Skin of body (tissue), 2 donors: ENCODE measurements around the gene LY86. TPM values are rescaled to one million over a fixed set of nuclear protein-coding genes. Genes with fewer than 3 reads are reported as not detected.
"Not testable (repeated sequence)": the region's sequence is repeated elsewhere in the genome, so short reads cannot be mapped to it uniquely, and the experiment has no call there.

Experiments
- DNase-seq: peaks from one replicate; lab custom pipeline; 2025; lab: John Stamatoyannopoulos, UW
- total RNA-seq: library from RNA; depleted of rRNA; stranded (reverse); fragments of >200 nt; gene quantifications from one replicate; pipeline ENCODE4 v1.2.3, GENCODE V29; 2014

Gene LY86
- total RNA-seq, 1 donor from 2014 or later: 3.7 TPM

- DNase-seq: no peak
Observed at GRCh38 chr6:6652932-6653331, 64.4 kb downstream of the LY86 start.

- peak; percentile 87 for DNase-seq
Observed at GRCh38 chr6:6654599-6655575, 66.4 kb downstream of the LY86 start.

- no peak for DNase-seq
Observed at GRCh38 chr6:6655805-6656251, 67.3 kb downstream of the LY86 start.

DNA sequence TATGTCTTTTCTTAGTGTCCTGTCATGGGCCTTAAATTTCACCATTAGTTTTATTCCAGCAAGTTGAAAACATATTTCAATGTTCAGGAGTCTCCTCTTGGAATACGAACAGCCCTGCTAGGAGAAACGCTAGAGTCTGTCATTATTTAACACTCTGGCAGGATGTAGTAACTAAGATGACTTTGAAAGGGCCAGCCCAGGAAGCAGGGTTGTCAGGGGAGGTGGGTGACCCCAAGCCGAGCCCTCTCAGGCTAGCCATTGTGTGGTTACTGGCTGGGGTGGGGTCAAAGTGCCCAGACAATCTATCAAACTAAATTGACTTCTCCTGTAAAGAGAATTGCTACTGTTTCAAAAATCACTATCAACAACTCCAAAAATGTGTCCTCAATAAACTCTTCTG is 67.8 kb downstream of the LY86 start:
- no peak for DNase-seq

DNA sequence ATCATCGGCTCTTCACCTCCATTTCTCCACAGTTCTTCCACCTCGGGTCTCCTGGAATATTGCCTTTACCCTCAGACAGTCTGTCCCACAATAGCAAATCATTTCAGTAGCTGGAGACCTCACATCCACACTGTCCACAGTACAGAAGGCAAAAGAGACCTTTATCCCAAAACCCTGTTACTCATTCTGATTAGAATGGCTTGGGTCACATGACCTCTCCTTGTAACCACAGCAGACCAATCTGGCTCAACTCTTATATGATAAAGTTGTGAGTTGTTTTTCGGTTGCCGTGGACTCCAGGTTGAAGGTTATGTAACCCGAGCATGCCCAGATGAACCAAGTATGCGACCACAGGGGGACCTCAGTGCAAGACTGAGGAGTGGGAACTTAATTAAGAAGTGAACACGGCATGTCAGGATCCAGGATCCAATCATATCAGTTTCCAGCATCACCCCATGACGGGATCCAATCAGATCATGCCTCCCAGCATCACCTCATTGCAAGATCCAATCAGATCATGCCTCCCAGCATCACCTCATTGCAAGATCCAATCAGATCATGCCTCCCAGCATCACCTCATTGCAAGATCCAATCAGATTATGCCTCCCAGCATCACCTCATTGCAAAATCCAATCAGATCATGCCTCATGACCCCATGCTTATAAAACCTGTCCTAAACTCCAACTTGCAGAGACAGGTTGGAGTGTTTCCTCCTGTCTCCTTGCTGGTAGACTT is 68.7 kb downstream of the LY86 start:
- no peak for DNase-seq

GRCh38 chr6:6657820-6658217 is 69.3 kb downstream of the LY86 start:
- no peak for DNase-seq

DNA sequence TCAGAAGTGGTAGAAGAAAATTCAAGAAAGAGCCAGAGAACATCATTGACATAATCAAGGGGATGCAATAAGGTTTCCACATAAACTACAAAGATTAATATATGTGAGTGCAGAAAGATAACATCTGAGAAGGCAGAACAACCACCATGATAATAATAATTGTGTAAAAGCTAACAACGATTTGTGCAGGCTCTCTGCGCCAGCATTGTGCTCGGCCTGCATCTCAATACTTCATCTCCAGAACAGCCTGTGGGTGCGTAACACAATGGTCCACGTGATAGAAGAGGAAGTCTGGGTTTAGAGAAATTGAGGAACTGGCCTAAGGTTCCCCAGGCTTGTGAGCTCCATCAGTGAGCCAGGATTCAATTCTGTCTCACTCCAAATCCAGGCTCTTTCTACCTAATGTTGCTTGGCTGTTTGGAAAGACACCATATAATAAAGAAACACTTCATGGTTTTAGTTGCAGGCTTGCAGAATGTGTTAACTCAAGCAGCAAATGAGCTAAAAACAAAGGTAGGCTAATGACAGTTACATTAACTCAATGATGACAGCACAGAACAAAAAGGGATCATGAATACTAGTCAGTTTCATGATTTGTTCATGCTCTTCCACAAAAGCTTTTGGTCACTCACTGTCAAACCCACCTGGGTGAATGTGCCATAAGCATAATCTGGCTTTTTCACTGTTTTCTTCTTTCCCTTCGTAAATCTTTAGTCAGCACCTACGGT is 71.2 kb downstream of the LY86 start:
- no peak for DNase-seq

- no peak for DNase-seq
Observed at GRCh38 chr6:6660339-6661045, 72.0 kb downstream of the LY86 start.

DNA sequence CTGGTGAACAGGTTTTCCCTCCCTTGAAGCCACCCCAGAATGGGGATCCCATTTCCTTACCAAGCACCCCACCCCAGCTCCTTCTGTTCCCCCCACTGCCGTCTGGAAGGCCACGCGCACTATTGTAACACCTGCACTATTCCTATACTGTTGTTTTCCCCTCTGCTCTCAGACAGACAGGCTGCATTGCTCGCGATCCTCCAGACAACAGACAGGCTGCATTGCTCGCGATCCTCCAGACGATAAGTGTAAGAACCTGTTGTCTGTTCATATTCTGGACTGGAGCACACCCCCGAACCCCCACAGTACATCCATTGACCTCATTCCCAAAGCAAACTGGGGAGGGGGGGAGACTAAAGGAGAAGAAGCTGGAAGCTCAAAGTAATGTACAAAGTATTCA is 72.7 kb downstream of the LY86 start:
- no peak for DNase-seq

DNA sequence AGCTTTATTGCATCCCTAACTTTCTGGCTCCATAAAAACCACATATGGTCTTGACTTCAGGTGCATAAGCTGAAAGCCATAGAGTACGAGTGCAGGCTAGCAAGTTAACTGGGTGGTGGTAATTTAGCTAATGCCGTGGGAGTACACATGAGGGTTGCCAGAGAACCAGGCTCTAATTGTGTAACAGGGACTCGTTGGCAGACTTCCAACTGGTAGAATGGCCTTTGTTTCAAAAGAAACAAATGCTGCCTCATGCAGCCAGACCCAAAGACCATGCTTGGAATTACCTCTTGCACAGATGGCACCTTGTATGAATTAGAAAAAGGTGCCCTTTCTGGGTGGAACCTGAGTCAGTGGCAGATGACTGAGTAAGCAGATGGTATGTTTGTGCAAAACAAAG is 73.2 kb downstream of the LY86 start:
- no peak for DNase-seq

DNA sequence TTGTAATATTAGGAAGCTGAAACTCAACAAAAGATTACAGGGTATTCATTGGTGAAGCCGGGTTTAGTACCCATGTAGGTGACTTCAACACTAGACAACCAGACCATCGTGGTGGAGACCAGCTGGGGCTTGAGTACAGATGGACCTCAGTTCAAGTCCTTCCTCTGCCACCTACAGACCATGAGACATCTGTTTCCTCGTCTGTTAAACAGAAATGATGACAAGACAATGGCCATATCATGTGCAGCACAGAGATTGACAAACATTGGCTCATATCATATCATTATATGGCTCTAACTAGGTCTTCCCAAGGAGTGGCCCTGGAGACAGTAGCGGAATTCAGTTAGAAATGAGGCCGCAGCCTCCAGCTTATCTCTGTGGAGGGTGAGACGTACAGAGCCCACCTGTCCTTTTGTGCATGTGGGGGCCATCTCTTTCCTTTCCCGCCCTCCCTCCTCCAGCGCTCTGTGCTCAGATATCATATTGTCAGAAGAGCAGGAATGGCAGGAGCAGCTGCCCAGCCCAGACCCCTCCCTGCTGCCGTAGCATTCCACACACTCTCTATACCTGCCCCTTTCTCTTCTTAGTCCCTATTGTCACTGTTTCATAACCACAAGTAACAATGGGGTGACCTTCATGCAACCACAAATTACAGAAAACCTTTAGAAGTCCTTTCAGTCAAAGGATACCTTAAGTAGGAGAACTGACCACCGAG is 75.1 kb downstream of the LY86 start:
- DNase-seq: no peak

DNA sequence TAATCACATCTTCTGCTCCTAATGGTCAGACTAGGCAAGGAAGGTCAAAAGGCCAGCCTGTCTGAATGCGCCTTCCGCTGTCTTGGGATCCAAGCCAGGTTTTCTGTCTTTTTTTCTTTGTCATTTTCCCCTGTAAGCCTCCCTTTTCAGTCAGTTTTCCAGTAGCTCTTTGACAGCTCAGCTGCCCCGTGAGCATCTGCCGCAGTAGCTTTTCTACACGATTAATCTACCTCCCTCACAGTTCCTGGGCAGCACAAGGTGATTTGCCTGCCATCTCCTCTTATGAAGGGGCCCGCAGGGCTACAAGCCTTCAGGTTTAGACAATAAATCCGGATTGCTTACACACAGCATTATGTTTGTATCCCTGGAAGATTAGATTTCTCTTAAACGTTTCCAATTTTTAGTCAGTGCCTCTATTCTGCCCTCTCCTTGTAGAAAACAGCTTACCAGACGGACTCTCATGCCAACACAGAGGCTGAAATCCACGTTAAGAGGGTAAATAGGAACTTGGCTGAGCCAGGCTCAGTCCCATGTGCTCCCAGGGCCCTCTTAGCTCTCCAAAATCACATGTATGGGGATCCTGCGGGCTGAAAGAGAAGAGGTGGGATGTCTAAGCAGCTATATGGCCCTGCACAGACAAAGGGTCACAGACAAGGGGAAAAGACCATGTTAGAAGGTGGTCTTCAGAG is 77.2 kb downstream of the LY86 start:
- DNase-seq: no peak

DNA sequence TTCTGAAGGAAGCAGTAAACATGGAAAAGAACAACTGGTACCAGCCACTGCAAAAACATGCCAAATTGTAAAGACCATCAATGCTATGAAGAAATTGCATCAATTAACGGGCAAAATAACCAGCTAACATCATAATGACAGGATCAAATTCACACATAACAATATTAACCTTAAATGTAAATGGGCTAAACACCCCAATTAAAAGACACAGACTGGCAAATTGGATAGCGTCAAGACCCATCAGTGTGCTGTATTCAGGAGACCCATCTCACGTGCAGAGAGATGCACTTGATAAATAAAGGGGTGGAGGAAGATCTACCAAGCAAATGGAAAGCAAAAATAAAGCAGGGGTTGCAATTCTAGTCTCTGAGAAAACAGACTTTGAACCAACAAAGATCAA is 81.6 kb downstream of the LY86 start:
- not testable (repeated sequence) for DNase-seq

- DNase-seq: no peak
Observed at GRCh38 chr6:6674872-6675271, 86.4 kb downstream of the LY86 start.

DNA sequence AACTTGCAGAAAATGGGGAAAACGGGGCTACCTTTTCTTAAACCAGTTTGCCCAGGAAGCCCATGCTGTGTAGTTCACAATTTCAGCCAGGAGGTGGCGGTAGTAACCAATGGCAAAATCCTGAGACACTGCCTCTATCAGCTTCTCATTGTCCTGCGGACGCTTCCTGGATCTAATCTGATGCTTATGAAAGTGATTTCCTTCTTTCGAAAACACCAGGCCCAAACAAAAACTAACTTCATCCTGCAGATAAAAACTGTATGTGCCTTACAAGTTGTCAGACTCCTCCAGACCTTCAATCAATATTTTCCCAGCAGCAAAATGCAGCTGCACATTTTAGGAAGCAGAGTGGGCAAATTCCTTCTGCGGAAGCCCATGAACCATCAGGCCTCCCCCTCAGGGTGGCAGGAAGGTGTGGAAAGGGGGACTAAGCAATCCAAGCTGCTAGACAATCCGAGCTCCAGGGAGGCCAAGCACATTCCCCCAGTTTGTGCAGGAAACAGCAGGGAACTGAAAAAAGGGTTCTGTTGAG is 88.5 kb downstream of the LY86 start:
- DNase-seq: peak; percentile 66

DNA sequence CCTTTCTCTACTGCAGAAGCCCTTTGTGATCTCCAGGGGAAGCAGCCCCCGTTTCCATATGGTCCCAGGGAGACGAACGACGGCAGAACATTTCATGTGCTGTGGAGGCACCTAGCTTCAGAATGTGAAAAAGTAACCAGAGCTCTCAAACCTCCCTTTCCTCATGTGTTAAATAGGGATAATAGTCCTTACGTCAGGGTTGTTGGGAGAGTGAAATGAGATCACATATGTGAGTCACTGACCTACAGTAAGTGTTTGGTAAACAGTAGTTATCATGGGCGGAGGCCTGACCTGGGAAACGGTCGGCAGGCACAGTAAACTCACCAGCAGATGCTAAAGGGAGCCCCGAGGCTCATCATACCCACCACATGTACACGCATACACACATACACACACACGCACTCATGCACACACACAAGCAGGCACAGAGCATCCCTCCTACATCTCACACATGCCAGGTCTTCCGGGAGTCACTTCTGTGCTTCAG is 89.7 kb downstream of the LY86 start:
- no peak for DNase-seq

GRCh38 chr6:6678811-6679210 is 90.3 kb downstream of the LY86 start:
- DNase-seq: no peak

DNA sequence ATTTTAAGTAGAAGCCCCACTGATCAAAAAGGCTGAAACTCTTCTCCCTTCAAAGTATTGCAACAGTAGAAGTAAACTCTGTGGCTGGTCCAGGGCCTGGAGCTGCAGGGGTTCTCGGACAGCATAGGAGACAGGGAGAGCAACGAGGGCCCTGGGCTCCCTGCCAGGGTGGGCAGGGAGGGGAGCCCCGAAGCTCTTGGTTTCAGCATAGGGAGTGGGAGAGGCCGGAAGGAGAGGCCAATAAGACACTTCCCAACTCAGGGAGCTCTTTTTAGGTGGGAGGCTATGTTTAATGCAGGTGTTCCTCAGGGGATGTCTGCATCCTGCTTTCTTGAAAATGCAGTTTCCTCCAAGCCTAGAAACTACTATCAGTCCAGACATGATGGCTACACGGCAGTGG is 91.1 kb downstream of the LY86 start:
- no peak for DNase-seq

- peak; percentile 91 for DNase-seq
Observed at GRCh38 chr6:6680526-6680925, 92.0 kb downstream of the LY86 start.
